Vagina (tissue), 2 donors: Measurements from ENCODE around the gene GRAMD4. TPM values are rescaled to one million over a fixed set of nuclear protein-coding genes. Genes with fewer than 3 reads are reported as not detected.

Experiments
- DNase-seq, 2 donors: peaks; one replicate each; pipeline ENCODE4 v3.0.0-alpha.2; 2017; ENCODE audit errors: extremely low spot score in 2 of 2
- H3K27ac ChIP-seq: fragments of 200-600 bp; sonication (generic); one replicate; pipeline ENCODE4 v1.5.1; 2019
- H3K27me3 ChIP-seq: fragments of 200-600 bp; sonication (generic); one replicate; pipeline ENCODE4 v1.5.1; 2019
- H3K36me3 ChIP-seq, 2 donors: fragments of 200-600 bp; sonication (generic); one replicate each; pipeline ENCODE4 v1.5.1; 2017 to 2019
- H3K4me1 ChIP-seq: fragments of 200-600 bp; sonication (generic); one replicate; pipeline ENCODE4 v1.5.1; 2019
- H3K4me3 ChIP-seq, 2 donors: fragments of 200-600 bp; sonication (generic); 1 replicate in 1 of 2; 2 replicates in 1 of 2; pipeline ENCODE4 v1.5.1; 2016 to 2019
- H3K9me3 ChIP-seq: fragments of 200-600 bp; sonication (generic); one replicate; pipeline ENCODE4 v1.5.1; 2019
- CTCF ChIP-seq, 3 experiments: fragments of 450-650 bp in 2 of 3; fragments of 200-600 bp in 1 of 3; sonication (generic) in 1 of 3; IDR thresholded peaks; one replicate each; pipeline ENCODE4 v1.5.1; 2017 to 2019; ENCODE audit warnings: antibody characterized with exemption in 3 of 3, mild to moderate bottlenecking in 2 of 3, moderate library complexity in 2 of 3
- POLR2A ChIP-seq, 2 donors: fragments of 450-650 bp; IDR thresholded peaks; one replicate each; pipeline ENCODE4 v1.6.1; 2017; ENCODE audit warnings: antibody characterized with exemption in 2 of 2, mild to moderate bottlenecking in 2 of 2, moderate library complexity in 2 of 2
- POLR2AphosphoS5 ChIP-seq, 2 donors: sonication (generic); formaldehyde crosslinking; IDR thresholded peaks; one replicate each; pipeline ENCODE4 v1.9.0; 2017; ENCODE audit warnings: antibody characterized with exemption in 2 of 2, mild to moderate bottlenecking in 2 of 2, low read depth in 1 of 2; ENCODE audit not compliant: insufficient read depth in 1 of 2
- intact Hi-C: fragments of 100-400 bp; cut with DNase I; formaldehyde crosslinking; loops from one replicate; pipeline ENCODE4 v1.15.1; 2023
- total RNA-seq: library from RNA; depleted of rRNA; stranded (reverse); fragments of >200 nt; gene quantifications from one replicate; pipeline ENCODE4 v1.2.3, GENCODE V29; 2016

GRAMD4 gene
- total RNA-seq, 1 donor from 2014 or later = 28.7 TPM

- intact Hi-C loops = no loop called here
- Histone ChIP-seq H3K4me1 (peaks cover 5% of the 10 kb centered on the region), H3K9me3 (no peaks in the 10 kb centered on the region), H3K27me3 (no peaks in the 10 kb centered on the region), H3K4me3 (no peak overlapping the region), H3K27ac (no peak overlapping the region), H3K36me3 (peaks cover 0 to 14% of the 10 kb centered on the region in 2 donors)
- TF ChIP-seq POLR2AphosphoS5 (IDR thresholded peaks at IDR 0.05; ENCODE audit: insufficient read depth in 1 of 2, low read depth in 1 of 2) (no peak), CTCF (IDR thresholded peaks at IDR 0.05) (no peak), POLR2A (IDR thresholded peaks at IDR 0.05) (no peak)
- DNase-seq = no peak
Measured at GRCh38 chr22:46682011-46682731, 62.0 kb downstream of the GRAMD4 start.

- Histone ChIP-seq H3K4me1 (no peaks in the 10 kb centered on the region), H3K9me3 (no peaks in the 10 kb centered on the region), H3K4me3 (no peak overlapping the region), H3K27me3 (no peaks in the 10 kb centered on the region), H3K27ac (no peak overlapping the region), H3K36me3 (peaks cover 0 to 23% of the 10 kb centered on the region in 2 donors)
- DNase-seq = no peak
- intact Hi-C loops = no loop called here
- TF ChIP-seq CTCF (IDR thresholded peaks at IDR 0.05) = no peak
- no peak for TF ChIP-seq POLR2AphosphoS5 (IDR thresholded peaks at IDR 0.05; ENCODE audit: insufficient read depth in 1 of 2, low read depth in 1 of 2)
- TF ChIP-seq POLR2A (IDR thresholded peaks at IDR 0.05) = no peak
Measured at GRCh38 chr22:46684706-46685105, 64.5 kb downstream of the GRAMD4 start.

- Histone ChIP-seq H3K4me3 (no peak overlapping the region), H3K27ac (no peak overlapping the region), H3K4me1 (no peaks in the 10 kb centered on the region), H3K36me3 (peaks cover 0 to 40% of the 10 kb centered on the region in 2 donors), H3K27me3 (no peaks in the 10 kb centered on the region), H3K9me3 (no peaks in the 10 kb centered on the region)
- TF ChIP-seq POLR2AphosphoS5 (IDR thresholded peaks at IDR 0.05; ENCODE audit: insufficient read depth in 1 of 2, low read depth in 1 of 2) = no peak
- intact Hi-C loops = no loop called here
- no peak for DNase-seq
Measured at GRCh38 chr22:46686221-46687047, 66.2 kb downstream of the GRAMD4 start.

- H3K27me3 ChIP-seq = no peaks in the 10 kb centered on the region
- H3K36me3 ChIP-seq = peaks cover 0 to 46% of the 10 kb centered on the region in 2 donors
- DNase-seq = no peak
- no peak overlapping the region for H3K4me3 ChIP-seq
- H3K27ac ChIP-seq = no peak overlapping the region
- H3K9me3 ChIP-seq = no peaks in the 10 kb centered on the region
- intact Hi-C loops = no loop called here
- H3K4me1 ChIP-seq = no peaks in the 10 kb centered on the region
- TF ChIP-seq POLR2AphosphoS5 (IDR thresholded peaks at IDR 0.05; ENCODE audit: insufficient read depth in 1 of 2, low read depth in 1 of 2) = no peak
- no peak for TF ChIP-seq CTCF (IDR thresholded peaks at IDR 0.05)
- TF ChIP-seq POLR2A (IDR thresholded peaks at IDR 0.05) = no peak
Measured at GRCh38 chr22:46687048-46687444, 66.9 kb downstream of the GRAMD4 start.

- no peaks in the 10 kb centered on the region for H3K4me1 ChIP-seq
Measured at GRCh38 chr22:46687460-46687859, 67.3 kb downstream of the GRAMD4 start.

More at GRCh38 chr22:46687460-46687859, 67.3 kb downstream of the GRAMD4 start:
- no peak for TF ChIP-seq CTCF (IDR thresholded peaks at IDR 0.05)
- no peak for TF ChIP-seq POLR2AphosphoS5 (IDR thresholded peaks at IDR 0.05; ENCODE audit: insufficient read depth in 1 of 2, low read depth in 1 of 2)
- TF ChIP-seq POLR2A (IDR thresholded peaks at IDR 0.05) = no peak
- H3K36me3 ChIP-seq = peaks cover 0 to 46% of the 10 kb centered on the region in 2 donors
- no peaks in the 10 kb centered on the region for H3K27me3 ChIP-seq
- H3K27ac ChIP-seq = no peak overlapping the region
- no peak for DNase-seq
- no peaks in the 10 kb centered on the region for H3K9me3 ChIP-seq
- no peak overlapping the region for H3K4me3 ChIP-seq
- intact Hi-C loops = no loop called here
